Measurements from ENCODE around the gene PPM1N. TPM values are rescaled to one million over a fixed set of nuclear protein-coding genes. Genes with fewer than 3 reads are reported as not detected.
A peak's percentile ranks its signal among the peaks of the same experiment; 100 is the strongest.
"Not testable (repeated sequence)": the region's sequence is repeated elsewhere in the genome, so short reads cannot be mapped to it uniquely, and the experiment has no call there.

The PPM1N gene
- total and polyA plus RNA-seq, 4 donors = 0.67 to 2.5 (median 0.88) TPM; not detected in 1

DNA sequence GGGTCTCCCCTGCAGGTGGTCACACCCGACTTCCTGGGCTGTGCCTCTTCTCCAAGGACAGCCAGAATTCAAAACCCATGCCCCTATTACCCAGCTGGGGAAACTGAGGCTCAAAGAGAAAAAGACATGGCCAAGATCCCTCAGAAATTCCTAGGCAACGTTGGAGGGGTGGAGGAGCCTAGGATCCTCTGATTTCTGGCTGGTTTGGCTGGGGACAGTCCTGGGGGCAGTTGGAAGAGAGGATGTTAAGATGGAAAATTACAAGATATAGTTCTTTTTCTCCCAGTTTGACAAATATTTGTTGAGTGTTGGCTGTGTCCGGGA lies 11.4 kb downstream of the PPM1N start:
- peak overlapping the region; percentile 18 to 22 for H3K4me3 ChIP-seq (ENCODE audit: low read length in 2 of 2)
- H3K36me3 ChIP-seq (ENCODE audit: control insufficient read depth in 1 of 2, insufficient read depth in 2 of 2, low read length in 1 of 2) = no peaks in the 10 kb centered on the region
- no peaks in the 10 kb centered on the region for H3K27me3 ChIP-seq (ENCODE audit: control insufficient read depth in 1 of 2, insufficient read depth in 2 of 2, low read length in 1 of 2)
- 0 to 3% methylated on average over 3 of the region's 3 CpGs for WGBS, 2 donors
- DNase-seq (no peak), ATAC-seq (ENCODE audit: low FRiP score) (no peak)
- H3K27ac ChIP-seq (ENCODE audit: low read depth in 1 of 2, low read length in 2 of 2) = peak overlapping the region; percentile 81 to 94
- no peaks in the 10 kb centered on the region for H3K9me3 ChIP-seq (ENCODE audit: control insufficient read depth, low read length)
- no peaks in the 10 kb centered on the region for H3K4me1 ChIP-seq (ENCODE audit: control insufficient read depth in 1 of 2, insufficient read depth in 2 of 2, low read length in 2 of 2)
- intact Hi-C loops (cut with DNase I) = loop anchor here in 1 of 2 donors (5.0 kb wide), 1 partner anchor 133 kb away; no protein-coding TSS in a partner anchor

DNA sequence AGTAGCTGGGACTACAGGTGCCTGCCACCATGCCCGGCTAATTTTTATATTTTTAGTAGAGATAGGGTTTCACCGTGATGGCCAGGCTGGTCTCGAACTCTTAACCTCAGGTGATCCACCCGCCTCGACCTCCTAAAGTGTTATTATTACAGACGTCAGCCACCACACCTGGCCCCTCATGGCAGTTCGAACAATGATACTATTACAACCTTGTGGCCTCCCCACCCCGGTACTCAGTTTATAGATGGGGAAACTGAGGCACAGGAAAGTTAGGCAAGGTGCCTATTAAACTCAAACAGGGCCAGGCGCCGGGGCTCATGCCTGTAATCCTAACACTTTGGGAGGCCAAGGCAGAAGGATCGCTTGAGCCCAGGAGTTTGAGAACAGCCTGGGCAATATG lies 12.1 kb downstream of the PPM1N start:
- H3K27me3 ChIP-seq (ENCODE audit: control insufficient read depth in 1 of 2, insufficient read depth in 2 of 2, low read length in 1 of 2); H3K27ac ChIP-seq (ENCODE audit: low read depth in 1 of 2, low read length in 2 of 2); H3K4me1 ChIP-seq (ENCODE audit: control insufficient read depth in 1 of 2, insufficient read depth in 2 of 2, low read length in 2 of 2); H3K36me3 ChIP-seq (ENCODE audit: control insufficient read depth in 1 of 2, insufficient read depth in 2 of 2, low read length in 1 of 2); ATAC-seq (ENCODE audit: low FRiP score); H3K4me3 ChIP-seq (ENCODE audit: low read length in 2 of 2); H3K9me3 ChIP-seq (ENCODE audit: control insufficient read depth, low read length); intact Hi-C loops (cut with DNase I); DNase-seq: not testable (repeated sequence)
- 76 to 81% methylated on average over 11 of the region's 11 CpGs for WGBS, 2 donors

DNA sequence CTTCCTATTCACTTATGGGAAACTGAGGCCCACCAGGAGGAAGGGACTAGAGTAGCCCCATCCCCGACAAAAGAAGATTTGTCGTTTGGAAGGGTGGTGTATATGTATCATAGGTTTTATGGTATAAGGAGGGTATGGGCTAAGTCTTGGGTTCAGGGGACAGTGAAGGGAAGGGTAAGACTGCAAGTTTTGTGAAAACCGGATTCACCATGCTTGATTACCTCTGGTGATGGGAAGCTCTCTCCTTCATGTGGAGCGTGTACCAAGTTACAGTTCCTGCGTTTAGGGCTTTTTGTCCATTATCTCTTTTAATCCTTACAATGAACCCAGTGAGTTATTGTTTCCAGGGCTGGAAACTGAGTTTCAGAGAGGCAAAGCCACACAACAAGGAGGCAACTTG lies 12.8 kb downstream of the PPM1N start:
- ATAC-seq (ENCODE audit: low FRiP score) (no peak), DNase-seq (no peak)
- H3K27me3 ChIP-seq (ENCODE audit: control insufficient read depth in 1 of 2, insufficient read depth in 2 of 2, low read length in 1 of 2) = no peaks in the 10 kb centered on the region
- no peaks in the 10 kb centered on the region for H3K36me3 ChIP-seq (ENCODE audit: control insufficient read depth in 1 of 2, insufficient read depth in 2 of 2, low read length in 1 of 2)
- H3K27ac ChIP-seq (ENCODE audit: low read depth in 1 of 2, low read length in 2 of 2) = no peak overlapping the region
- H3K9me3 ChIP-seq (ENCODE audit: control insufficient read depth, low read length) = no peaks in the 10 kb centered on the region
- H3K4me1 ChIP-seq (ENCODE audit: control insufficient read depth in 1 of 2, insufficient read depth in 2 of 2, low read length in 2 of 2) = no peaks in the 10 kb centered on the region
- 88 to 90% methylated on average over 5 of the region's 5 CpGs for WGBS, 2 donors
- intact Hi-C loops (cut with DNase I) = no loop called here
- H3K4me3 ChIP-seq (ENCODE audit: low read length in 2 of 2) = no peak overlapping the region

DNA sequence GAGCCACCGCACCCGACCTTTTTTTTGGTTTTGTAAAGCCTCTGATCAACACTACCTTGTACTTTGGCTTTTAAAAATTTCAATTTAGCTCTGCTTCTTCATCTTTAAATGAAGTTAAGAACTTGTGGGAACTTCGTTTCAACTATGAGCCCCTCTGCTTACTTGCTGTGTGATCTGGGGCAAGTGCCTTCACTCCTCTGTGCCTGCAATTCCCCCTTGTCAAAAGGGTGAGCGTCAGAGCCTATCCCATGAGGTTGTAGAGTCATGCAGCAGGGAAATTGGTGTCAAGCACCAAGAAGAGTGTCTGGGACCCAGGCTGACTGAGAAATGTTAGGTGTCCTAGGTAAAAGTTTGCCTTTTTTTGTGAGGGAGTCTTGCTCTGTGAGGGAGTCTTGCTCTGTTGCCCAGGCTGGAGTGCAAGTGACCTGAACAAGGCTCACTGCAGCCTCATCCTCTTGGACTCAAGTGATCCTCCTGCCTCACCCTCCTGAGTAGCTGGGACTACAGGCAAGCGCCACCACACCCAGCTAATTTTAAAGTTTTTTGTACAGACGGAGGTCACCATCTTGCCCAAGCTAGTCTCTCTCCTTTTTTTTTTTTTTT lies 14.7 kb downstream of the PPM1N start:
- WGBS, 2 donors = 84 to 89% methylated on average over 6 of the region's 6 CpGs
- Histone ChIP-seq H3K27me3 (ENCODE audit: control insufficient read depth in 1 of 2, insufficient read depth in 2 of 2, low read length in 1 of 2) (no peaks in the 10 kb centered on the region), H3K4me3 (ENCODE audit: low read length in 2 of 2) (no peak overlapping the region), H3K4me1 (ENCODE audit: control insufficient read depth in 1 of 2, insufficient read depth in 2 of 2, low read length in 2 of 2) (no peaks in the 10 kb centered on the region), H3K36me3 (ENCODE audit: control insufficient read depth in 1 of 2, insufficient read depth in 2 of 2, low read length in 1 of 2) (peaks cover 0 to 3% of the 10 kb centered on the region in 2 donors), H3K27ac (ENCODE audit: low read depth in 1 of 2, low read length in 2 of 2) (no peak overlapping the region), H3K9me3 (ENCODE audit: control insufficient read depth, low read length) (no peaks in the 10 kb centered on the region)
- DNase-seq (no peak), ATAC-seq (ENCODE audit: low FRiP score) (no peak)
- intact Hi-C loops (cut with DNase I) = no loop called here

DNA sequence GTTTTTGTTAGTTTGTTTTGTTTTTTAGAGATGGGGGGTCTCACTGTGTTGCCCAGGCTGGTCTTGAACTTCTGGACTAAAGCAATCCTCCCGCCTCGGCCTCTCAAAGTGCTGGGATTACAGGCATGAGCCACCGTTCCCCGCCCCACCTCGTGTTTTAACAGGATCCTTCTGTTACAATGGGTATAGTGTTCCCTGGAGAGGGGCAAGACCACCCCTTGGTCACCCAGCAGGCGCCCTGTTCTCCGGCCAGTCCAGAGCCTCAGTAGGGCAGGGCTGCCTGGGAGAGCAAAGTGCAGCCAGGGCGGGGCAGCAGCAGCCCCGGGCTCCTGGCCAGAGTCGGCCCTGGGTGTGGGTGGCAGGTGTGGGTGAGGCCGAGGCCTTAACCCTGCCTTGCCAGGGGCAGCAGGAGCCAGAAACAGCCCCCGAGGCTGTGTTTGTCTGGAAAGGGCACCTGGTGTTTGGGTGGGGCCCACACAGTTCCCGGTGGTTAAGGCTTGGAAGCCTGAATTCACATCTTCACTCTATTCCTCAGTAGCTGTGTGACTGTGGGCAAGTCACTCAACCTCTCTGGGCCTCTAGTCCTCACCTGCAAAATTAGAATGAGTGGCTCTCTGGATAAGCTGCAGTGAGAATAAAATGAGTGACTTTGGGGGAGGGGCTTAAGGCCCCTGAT lies 16.3 kb downstream of the PPM1N start:
- no peaks in the 10 kb centered on the region for H3K4me1 ChIP-seq (ENCODE audit: control insufficient read depth in 1 of 2, insufficient read depth in 2 of 2, low read length in 2 of 2)
- no peak overlapping the region for H3K4me3 ChIP-seq (ENCODE audit: low read length in 2 of 2)
- no peaks in the 10 kb centered on the region for H3K27me3 ChIP-seq (ENCODE audit: control insufficient read depth in 1 of 2, insufficient read depth in 2 of 2, low read length in 1 of 2)
- peaks cover 0 to 6% of the 10 kb centered on the region in 2 donors for H3K36me3 ChIP-seq (ENCODE audit: control insufficient read depth in 1 of 2, insufficient read depth in 2 of 2, low read length in 1 of 2)
- intact Hi-C loops (cut with DNase I) = no loop called here
- WGBS, 2 donors = 61 to 66% methylated on average over 13 of the region's 13 CpGs
- H3K9me3 ChIP-seq (ENCODE audit: control insufficient read depth, low read length) = no peaks in the 10 kb centered on the region
- ATAC-seq (ENCODE audit: low FRiP score) (peak; percentile 20), DNase-seq (no peak)
- H3K27ac ChIP-seq (ENCODE audit: low read depth in 1 of 2, low read length in 2 of 2) = no peak overlapping the region

DNA sequence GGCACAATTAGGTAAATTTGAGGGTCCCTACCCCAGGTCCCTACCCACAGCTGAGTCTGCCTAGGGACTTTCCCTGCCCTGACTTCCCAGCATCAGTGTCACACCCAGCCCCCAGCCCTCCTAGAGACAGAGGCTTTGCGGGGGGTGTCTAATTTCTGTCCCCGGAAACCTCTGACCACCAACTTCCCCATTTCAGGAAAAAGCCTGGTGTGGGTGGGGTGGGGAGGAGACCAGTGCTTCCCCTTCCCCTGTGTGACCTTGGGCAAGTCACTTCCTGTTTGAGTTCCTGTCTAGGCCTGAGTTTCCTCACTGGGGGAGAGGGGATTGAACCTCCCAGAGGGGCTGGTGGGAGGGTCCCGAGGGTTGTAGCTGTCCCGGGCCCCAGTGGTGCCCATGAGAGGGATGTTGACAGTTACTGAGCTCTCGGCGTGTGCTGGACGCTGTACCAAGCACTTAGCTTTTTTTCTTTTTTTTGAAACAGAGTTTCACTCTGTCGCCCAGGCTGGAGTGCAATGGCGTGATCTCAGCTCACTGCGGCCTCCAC lies 16.9 kb downstream of the PPM1N start:
- intact Hi-C loops (cut with DNase I) = no loop called here
- ATAC-seq (ENCODE audit: low FRiP score) (peak; percentile 47), DNase-seq (peak in 1 of 2 donors; percentile 76)
- H3K27ac ChIP-seq (ENCODE audit: low read depth in 1 of 2, low read length in 2 of 2) = no peak overlapping the region
- H3K4me1 ChIP-seq (ENCODE audit: control insufficient read depth in 1 of 2, insufficient read depth in 2 of 2, low read length in 2 of 2) = no peaks in the 10 kb centered on the region
- no peaks in the 10 kb centered on the region for H3K27me3 ChIP-seq (ENCODE audit: control insufficient read depth in 1 of 2, insufficient read depth in 2 of 2, low read length in 1 of 2)
- no peaks in the 10 kb centered on the region for H3K9me3 ChIP-seq (ENCODE audit: control insufficient read depth, low read length)
- WGBS, 2 donors = 86% methylated on average over 10 of the region's 10 CpGs
- no peak overlapping the region for H3K4me3 ChIP-seq (ENCODE audit: low read length in 2 of 2)
- peaks cover 0 to 6% of the 10 kb centered on the region in 2 donors for H3K36me3 ChIP-seq (ENCODE audit: control insufficient read depth in 1 of 2, insufficient read depth in 2 of 2, low read length in 1 of 2)

DNA sequence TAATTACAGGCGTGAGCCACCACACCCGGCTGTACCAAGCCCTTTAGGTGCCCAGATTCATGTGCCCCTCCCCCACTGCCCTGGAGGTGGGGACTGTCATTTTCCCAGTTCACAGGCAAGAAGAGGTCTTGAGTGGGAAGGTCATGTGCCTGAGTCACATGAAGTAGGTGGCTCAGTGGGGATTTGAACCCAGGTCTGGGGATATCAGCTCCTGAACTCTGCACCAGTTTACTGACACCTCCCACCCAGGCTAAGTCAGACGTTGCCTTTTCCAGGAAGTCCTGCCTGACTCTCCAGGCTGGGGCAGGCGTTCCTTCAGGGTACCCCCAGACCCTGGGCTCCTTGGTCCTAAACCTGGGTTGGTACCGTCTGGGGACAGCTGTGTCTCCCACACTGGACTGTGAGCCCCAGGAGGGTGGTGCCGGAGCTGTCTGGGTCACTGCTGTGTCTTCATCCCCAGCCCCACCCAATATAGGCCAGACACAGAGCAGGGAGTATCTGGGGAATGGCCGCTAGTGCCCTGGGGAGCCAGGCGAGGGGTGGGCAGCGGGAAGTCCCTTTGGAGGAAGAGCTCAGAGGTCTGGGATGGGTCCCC lies 17.7 kb downstream of the PPM1N start:
- Histone ChIP-seq H3K36me3 (ENCODE audit: control insufficient read depth in 1 of 2, insufficient read depth in 2 of 2, low read length in 1 of 2) (peaks cover 0 to 6% of the 10 kb centered on the region in 2 donors), H3K4me1 (ENCODE audit: control insufficient read depth in 1 of 2, insufficient read depth in 2 of 2, low read length in 2 of 2) (no peaks in the 10 kb centered on the region), H3K4me3 (ENCODE audit: low read length in 2 of 2) (no peak overlapping the region), H3K27ac (ENCODE audit: low read depth in 1 of 2, low read length in 2 of 2) (no peak overlapping the region), H3K27me3 (ENCODE audit: control insufficient read depth in 1 of 2, insufficient read depth in 2 of 2, low read length in 1 of 2) (no peaks in the 10 kb centered on the region), H3K9me3 (ENCODE audit: control insufficient read depth, low read length) (no peaks in the 10 kb centered on the region)
- 78 to 81% methylated on average over 9 of the region's 9 CpGs for WGBS, 2 donors
- DNase-seq = no peak
- intact Hi-C loops (cut with DNase I) = no loop called here
- ATAC-seq (ENCODE audit: low FRiP score) = no peak

DNA sequence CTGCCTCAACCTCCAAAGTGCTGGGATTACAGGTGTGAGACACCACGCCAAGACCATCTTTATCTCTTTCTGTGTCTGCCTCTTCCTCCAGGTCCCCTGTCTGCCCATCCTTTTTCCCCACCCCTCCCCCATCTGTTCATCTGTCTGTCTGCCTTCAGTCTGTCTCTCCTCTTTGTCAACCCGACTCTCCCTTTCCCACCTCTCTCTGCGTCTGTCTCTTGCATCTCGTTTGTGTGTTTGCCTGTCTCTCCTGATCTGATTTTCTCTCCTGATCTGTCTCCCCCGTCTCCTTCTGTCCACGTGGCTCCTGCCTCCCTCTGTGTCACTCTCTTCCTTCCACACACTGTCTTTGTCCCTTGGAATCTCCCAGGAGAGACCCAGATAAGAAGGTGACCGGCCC lies 19.0 kb downstream of the PPM1N start:
- Histone ChIP-seq H3K4me1 (ENCODE audit: control insufficient read depth in 1 of 2, insufficient read depth in 2 of 2, low read length in 2 of 2) (no peaks in the 10 kb centered on the region), H3K36me3 (ENCODE audit: control insufficient read depth in 1 of 2, insufficient read depth in 2 of 2, low read length in 1 of 2) (peaks cover 0 to 9% of the 10 kb centered on the region in 2 donors)
- intact Hi-C loops (cut with DNase I) = no loop called here

More for the DNA sequence above, 19.0 kb downstream of the PPM1N start:
- no peaks in the 10 kb centered on the region for H3K9me3 ChIP-seq (ENCODE audit: control insufficient read depth, low read length)
- ATAC-seq (ENCODE audit: low FRiP score) = no peak
- no peak for DNase-seq
- no peak overlapping the region for H3K4me3 ChIP-seq (ENCODE audit: low read length in 2 of 2)
- no peak overlapping the region for H3K27ac ChIP-seq (ENCODE audit: low read depth in 1 of 2, low read length in 2 of 2)
- WGBS, 2 donors = 69% methylated on average over 7 of the region's 7 CpGs
- H3K27me3 ChIP-seq (ENCODE audit: control insufficient read depth in 1 of 2, insufficient read depth in 2 of 2, low read length in 1 of 2) = no peaks in the 10 kb centered on the region
